Nucleus accumbens (tissue), 56 donors: Measurements from ENCODE around the gene PITPNM3.

Source experiments
- DNase-seq, 56 donors: peaks; one replicate each; lab custom pipeline; 2025; lab: John Stamatoyannopoulos, UW

PITPNM3 gene

GRCh38 chr17:6426356-6427101, 129.8 kb downstream of the PITPNM3 start:
- no peak for DNase-seq

- no peak for DNase-seq
Measured at GRCh38 chr17:6425407-6425806, 130.9 kb downstream of the PITPNM3 start.

- no peak for DNase-seq
Measured at GRCh38 chr17:6423931-6424330, 132.4 kb downstream of the PITPNM3 start.

GRCh38 chr17:6422654-6423241, 133.6 kb downstream of the PITPNM3 start:
- DNase-seq = no peak

- DNase-seq = peak in 53 of 56 donors; percentile 10 to 89 (median 61)
Measured at GRCh38 chr17:6421700-6422604, 134.4 kb downstream of the PITPNM3 start.

- DNase-seq = peak in 1 of 56 donors; percentile 19
Measured at GRCh38 chr17:6420173-6420641, 136.1 kb downstream of the PITPNM3 start.

- no peak for DNase-seq
Measured at GRCh38 chr17:6415616-6416015, 140.7 kb downstream of the PITPNM3 start.

GRCh38 chr17:6413065-6413464, 143.3 kb downstream of the PITPNM3 start:
- no peak for DNase-seq

GRCh38 chr17:6408735-6409134, 147.6 kb downstream of the PITPNM3 start:
- DNase-seq = no peak

- DNase-seq = no peak
Measured at GRCh38 chr17:6408276-6408675, 148.1 kb downstream of the PITPNM3 start.

GRCh38 chr17:6402258-6402657, 154.1 kb downstream of the PITPNM3 start:
- no peak for DNase-seq
